Activated T-cell treated with anti-CD3 and anti-CD28 coated beads, Interleukin-2, amount 50 U/mL, for 24 hours (primary cell): ENCODE results near the gene MINK1.
"Not testable (repeated sequence)": the region's sequence is repeated elsewhere in the genome, so short reads cannot be mapped to it uniquely, and the experiment has no call there.

Source experiments
- DNase-seq: peaks from one replicate; pipeline ENCODE4 v3.0.0-alpha.2; 2020
- H3K27ac Mint-ChIP-seq: 2 replicates; pipeline ENCODE4 v1.8.0; 2020; ENCODE audit warnings: mild to moderate bottlenecking, mixed read lengths
- H3K27me3 Mint-ChIP-seq: 2 replicates; pipeline ENCODE4 v1.8.0; 2020; ENCODE audit warnings: mixed read lengths
- H3K36me3 Mint-ChIP-seq: 2 replicates; pipeline ENCODE4 v1.8.0; 2020; ENCODE audit warnings: low read depth, mixed read lengths
- H3K4me1 Mint-ChIP-seq: 2 replicates; pipeline ENCODE4 v1.8.0; 2020; ENCODE audit warnings: low read depth, mixed read lengths
- H3K4me3 Mint-ChIP-seq: 2 replicates; pipeline ENCODE4 v1.8.0; 2020; ENCODE audit warnings: mild to moderate bottlenecking, moderate library complexity, mixed read lengths
- H3K9me3 Mint-ChIP-seq: 2 replicates; pipeline ENCODE4 v1.8.0; 2020; ENCODE audit warnings: mixed read lengths

Gene MINK1

GRCh38 chr17:4901108-4901647 lies 68.0 kb downstream of the MINK1 start:
- peak overlapping the region; percentile 83 for H3K4me3 Mint-ChIP-seq
- peak overlapping the region; percentile 27 for H3K27ac Mint-ChIP-seq
- peaks cover 2% of the 10 kb centered on the region for H3K27me3 Mint-ChIP-seq
- no peaks in the 10 kb centered on the region for H3K9me3 Mint-ChIP-seq
- peaks cover 17% of the 10 kb centered on the region for H3K36me3 Mint-ChIP-seq
- peaks cover 41% of the 10 kb centered on the region for H3K4me1 Mint-ChIP-seq
- peak; percentile 59 for DNase-seq

- Mint-ChIP-seq H3K27ac (no peak overlapping the region), H3K36me3 (peaks cover 12% of the 10 kb centered on the region), H3K9me3 (no peaks in the 10 kb centered on the region), H3K4me3 (no peak overlapping the region), H3K27me3 (peaks cover 2% of the 10 kb centered on the region), H3K4me1 (peaks cover 41% of the 10 kb centered on the region)
- DNase-seq = no peak
These were observed 68.7 kb downstream of the MINK1 start for GRCh38 chr17:4901648-4902344.

GRCh38 chr17:4902540-4902939 lies 69.4 kb downstream of the MINK1 start:
- Mint-ChIP-seq H3K4me3 (no peak overlapping the region), H3K36me3 (peaks cover 6% of the 10 kb centered on the region), H3K27me3 (peaks cover 2% of the 10 kb centered on the region), H3K9me3 (no peaks in the 10 kb centered on the region), H3K27ac (peak overlapping the region; percentile 45), H3K4me1 (peaks cover 41% of the 10 kb centered on the region)
- DNase-seq = no peak

- H3K9me3 Mint-ChIP-seq = no peaks in the 10 kb centered on the region
- H3K27ac Mint-ChIP-seq = peak within 1 kb of the TSS; percentile 45
- peak within 1 kb of the TSS; percentile 37 for H3K4me3 Mint-ChIP-seq
- DNase-seq = peak; percentile 71
- peaks cover 6% of the 10 kb centered on the region for H3K36me3 Mint-ChIP-seq
- peaks cover 39% of the 10 kb centered on the region for H3K4me1 Mint-ChIP-seq
- peaks cover 2% of the 10 kb centered on the region for H3K27me3 Mint-ChIP-seq
These were observed 70.1 kb downstream of the MINK1 start, which contains the start of gene CHRNE for GRCh38 chr17:4903051-4903818. TSS of gene CHRNE (minus strand) at chr17:4903098. CDS start at chr17:4903063, 35 bp downstream.

- peaks cover 17% of the 10 kb centered on the region for H3K4me1 Mint-ChIP-seq
- H3K36me3 Mint-ChIP-seq, H3K27me3 Mint-ChIP-seq, DNase-seq, H3K9me3 Mint-ChIP-seq, H3K4me3 Mint-ChIP-seq, H3K27ac Mint-ChIP-seq: not testable (repeated sequence)
These were observed 73.5 kb downstream of the MINK1 start for GRCh38 chr17:4906642-4907041.

GRCh38 chr17:4908301-4908700 lies 75.2 kb downstream of the MINK1 start:
- DNase-seq = no peak
- Mint-ChIP-seq H3K4me1 (peaks cover 4% of the 10 kb centered on the region), H3K27ac (no peak overlapping the region), H3K27me3 (no peaks in the 10 kb centered on the region), H3K4me3 (no peak overlapping the region), H3K36me3 (no peaks in the 10 kb centered on the region), H3K9me3 (no peaks in the 10 kb centered on the region)

GRCh38 chr17:4908711-4909496 lies 75.8 kb downstream of the MINK1 start:
- H3K4me3 Mint-ChIP-seq = no peak overlapping the region
- H3K27ac Mint-ChIP-seq = no peak overlapping the region
- no peaks in the 10 kb centered on the region for H3K4me1 Mint-ChIP-seq
- no peaks in the 10 kb centered on the region for H3K9me3 Mint-ChIP-seq
- no peaks in the 10 kb centered on the region for H3K36me3 Mint-ChIP-seq
- no peaks in the 10 kb centered on the region for H3K27me3 Mint-ChIP-seq
- DNase-seq = peak; percentile 78

GRCh38 chr17:4913994-4914393 lies 80.9 kb downstream of the MINK1 start:
- Mint-ChIP-seq H3K27me3 (no peaks in the 10 kb centered on the region), H3K9me3 (no peaks in the 10 kb centered on the region), H3K4me3 (no peak overlapping the region), H3K27ac (no peak overlapping the region), H3K36me3 (no peaks in the 10 kb centered on the region), H3K4me1 (no peaks in the 10 kb centered on the region)
- DNase-seq = no peak

GRCh38 chr17:4914551-4914950 lies 81.4 kb downstream of the MINK1 start:
- H3K27ac Mint-ChIP-seq, H3K36me3 Mint-ChIP-seq, H3K4me3 Mint-ChIP-seq, DNase-seq, H3K27me3 Mint-ChIP-seq, H3K9me3 Mint-ChIP-seq, H3K4me1 Mint-ChIP-seq: not testable (repeated sequence)

GRCh38 chr17:4919511-4920047 lies 86.4 kb downstream of the MINK1 start:
- Mint-ChIP-seq H3K9me3 (no peaks in the 10 kb centered on the region), H3K27ac (no peak overlapping the region), H3K4me1 (no peaks in the 10 kb centered on the region), H3K36me3 (no peaks in the 10 kb centered on the region), H3K27me3 (no peaks in the 10 kb centered on the region), H3K4me3 (no peak overlapping the region)
- DNase-seq = no peak

- Mint-ChIP-seq H3K36me3 (no peaks in the 10 kb centered on the region), H3K27ac (no peak overlapping the region), H3K4me1 (no peaks in the 10 kb centered on the region), H3K4me3 (no peak overlapping the region), H3K27me3 (no peaks in the 10 kb centered on the region), H3K9me3 (no peaks in the 10 kb centered on the region)
- no peak for DNase-seq
These were observed 87.4 kb downstream of the MINK1 start for GRCh38 chr17:4920351-4921048.

- no peak for DNase-seq
- Mint-ChIP-seq H3K4me1 (peaks cover under 1% of the 10 kb centered on the region), H3K27me3 (no peaks in the 10 kb centered on the region), H3K36me3 (no peaks in the 10 kb centered on the region), H3K4me3 (no peak overlapping the region), H3K9me3 (no peaks in the 10 kb centered on the region), H3K27ac (no peak overlapping the region)
These were observed 88.2 kb downstream of the MINK1 start for GRCh38 chr17:4921320-4921719.

- not testable (repeated sequence) for H3K4me3 Mint-ChIP-seq, H3K27me3 Mint-ChIP-seq, H3K4me1 Mint-ChIP-seq, DNase-seq, H3K27ac Mint-ChIP-seq, H3K9me3 Mint-ChIP-seq
- peaks cover 23% of the 10 kb centered on the region for H3K36me3 Mint-ChIP-seq
These were observed 93.6 kb downstream of the MINK1 start for GRCh38 chr17:4926577-4927335.
